Pancreas (tissue), 10 donors: ENCODE results near the gene OCEL1. TPM values are rescaled to one million over a fixed set of nuclear protein-coding genes. Genes with fewer than 3 reads are reported as not detected.

Experiments used
- ATAC-seq, 4 donors: fragments of 200-7000 bp; cut with Tn5 transposase; one replicate each; pipeline versions ENCODE4 v1.8.0 to v1.9.1; 2020; ENCODE audit warnings: mild to moderate bottlenecking in 4 of 4, moderate library complexity in 4 of 4
- DNase-seq, 6 donors: peaks; one replicate each; pipeline ENCODE4 v3.0.0-alpha.2; 2020
- FAIRE-seq: peaks from 2 replicates; lab custom pipeline; 2012; peaks lifted over from hg19 to GRCh38; lab: Jason Lieb, UNC
- H3K27ac ChIP-seq, 4 donors: fragments of 200-600 bp; sonication (generic); 1 replicate in 3 of 4; 2 replicates in 1 of 4; pipeline versions ENCODE4 v1.5.0 to v1.8.0; 2020
- H3K27me3 ChIP-seq, 4 donors: fragments of 200-600 bp; one replicate each; pipeline ENCODE4 v1.8.0; 2021
- H3K36me3 ChIP-seq, 3 donors: fragments of 200-600 bp; sonication (generic) in 1 of 3; one replicate each; pipeline versions ENCODE4 v1.5.0 to v1.8.0; 2020 to 2021
- H3K4me1 ChIP-seq, 3 donors: fragments of 200-600 bp; one replicate each; pipeline ENCODE4 v1.8.0; 2021
- H3K4me3 ChIP-seq, 4 donors: fragments of 200-600 bp; sonication (generic) in 2 of 4; one replicate each; pipeline versions ENCODE4 v1.5.0 to v1.8.0; 2020 to 2021
- H3K9me3 ChIP-seq, 4 donors: fragments of 200-600 bp; one replicate each; pipeline ENCODE4 v1.8.0; 2021
- WGBS, 2 donors: extraction: QIAGEN DNeasy Blood & Tissue Kit; methylation state at CpG; one replicate each; pipeline ENCODE4 v1.1.7; 2013; 5-methylcytosine and 5-hydroxymethylcytosine counted together
- intact Hi-C, 3 donors: fragments of 100-400 bp; cut with DNase I; formaldehyde crosslinking; loops; one replicate each; pipeline versions ENCODE4 v1.11.1 to v1.14.2; 2022
- polyA plus RNA-seq, 2 donors: library from polyadenylated mRNA; stranded (reverse); fragments of 200-250 nt; gene quantifications; one replicate each; pipeline ENCODE4 v1.2.3, GENCODE V29; 2013
- total RNA-seq, 6 donors: library from RNA; stranded (reverse); fragmentation: NEBNext Ultra II Directional in 4 of 6; extraction: Animal tissue kit (Norgen Biotek cat#: 25700) in 4 of 6; gene quantifications; one replicate each; pipeline versions ENCODE4 v1.2.1 to v1.2.4, GENCODE V29; 2021 to 2023
- TF ChIP-seq, protein P1 (sequence below), 4 donors: fragments of 200-600 bp; sonication (generic) in 3 of 4; IDR thresholded peaks; one replicate each; pipeline versions ENCODE4 v1.5.0 to v1.8.0; 2021; ENCODE audit warnings: antibody characterized with exemption in 4 of 4
- donor health status: healthy with polysubstance abuse.
- donor health status: DM: no; HTN: no; CAD: no; lungs with moderate emphysema.
- donor health status: DM: no; HTN: no; CAD: no.
- donor health status: control.
- donor health status: control.
- donor health status: Bipolar disorder and iron deficiency.
- donor health status: DM: yes; HTN: yes; CAD: no.
- donor health status: DM: no; HTN: no; CAD: no.
- donor health status: DM: no; HTN: no; CAD: no.
- donor health status: DM: yes; HTN: yes; CAD: no.

OCEL1 gene
- total and polyA plus RNA-seq, 8 donors, result 13.4 to 28.4 (median 18.1) TPM

DNA sequence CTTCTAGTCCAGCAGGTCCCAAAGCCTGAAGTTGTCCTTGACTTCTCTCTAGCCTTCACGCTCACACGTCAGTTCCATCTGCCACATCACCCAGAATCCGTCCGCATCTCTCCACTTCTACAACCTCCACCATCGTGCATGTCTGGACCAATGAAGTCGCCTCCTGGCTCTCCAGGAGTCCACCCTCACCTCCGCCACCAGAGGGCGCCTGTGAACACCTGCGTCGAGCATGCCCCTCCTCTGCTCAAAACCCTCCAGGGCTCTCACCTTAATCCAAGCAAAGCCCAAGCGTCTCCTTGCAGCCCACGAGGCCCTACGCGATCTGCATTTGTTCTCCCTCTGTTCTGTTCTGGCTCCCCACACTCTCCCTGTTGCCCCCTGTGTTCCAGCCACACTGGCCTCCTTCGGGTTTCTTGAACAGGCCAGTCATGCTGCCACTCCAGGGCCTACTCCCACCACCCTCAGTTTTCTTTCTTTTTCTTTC, 34.9 kb downstream of the OCEL1 start:
- no peaks in the 10 kb centered on the region for H3K27me3 ChIP-seq
- peak; percentile 82 to 95 (median 91) for DNase-seq
- FAIRE-seq, result no peak
- intact Hi-C loops, result no loop called here
- WGBS, 2 donors, result 9 to 10% methylated on average over 15 of the region's 15 CpGs
- H3K4me3 ChIP-seq, result no peak overlapping the region
- peak overlapping the region in 3 of 4 donors; percentile 51 to 66 (median 54) for H3K27ac ChIP-seq
- ATAC-seq, result peak; percentile 92 to 95 (median 93)
- TF ChIP-seq, protein P1, sequence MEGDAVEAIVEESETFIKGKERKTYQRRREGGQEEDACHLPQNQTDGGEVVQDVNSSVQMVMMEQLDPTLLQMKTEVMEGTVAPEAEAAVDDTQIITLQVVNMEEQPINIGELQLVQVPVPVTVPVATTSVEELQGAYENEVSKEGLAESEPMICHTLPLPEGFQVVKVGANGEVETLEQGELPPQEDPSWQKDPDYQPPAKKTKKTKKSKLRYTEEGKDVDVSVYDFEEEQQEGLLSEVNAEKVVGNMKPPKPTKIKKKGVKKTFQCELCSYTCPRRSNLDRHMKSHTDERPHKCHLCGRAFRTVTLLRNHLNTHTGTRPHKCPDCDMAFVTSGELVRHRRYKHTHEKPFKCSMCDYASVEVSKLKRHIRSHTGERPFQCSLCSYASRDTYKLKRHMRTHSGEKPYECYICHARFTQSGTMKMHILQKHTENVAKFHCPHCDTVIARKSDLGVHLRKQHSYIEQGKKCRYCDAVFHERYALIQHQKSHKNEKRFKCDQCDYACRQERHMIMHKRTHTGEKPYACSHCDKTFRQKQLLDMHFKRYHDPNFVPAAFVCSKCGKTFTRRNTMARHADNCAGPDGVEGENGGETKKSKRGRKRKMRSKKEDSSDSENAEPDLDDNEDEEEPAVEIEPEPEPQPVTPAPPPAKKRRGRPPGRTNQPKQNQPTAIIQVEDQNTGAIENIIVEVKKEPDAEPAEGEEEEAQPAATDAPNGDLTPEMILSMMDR (IDR thresholded peaks at IDR 0.05), result peak; percentile 83 to 93 (median 87)
- H3K36me3 ChIP-seq, result no peaks in the 10 kb centered on the region
- H3K9me3 ChIP-seq, result no peaks in the 10 kb centered on the region
- H3K4me1 ChIP-seq, result peaks cover 4 to 19% (median 9%) of the 10 kb centered on the region in 3 donors

DNA sequence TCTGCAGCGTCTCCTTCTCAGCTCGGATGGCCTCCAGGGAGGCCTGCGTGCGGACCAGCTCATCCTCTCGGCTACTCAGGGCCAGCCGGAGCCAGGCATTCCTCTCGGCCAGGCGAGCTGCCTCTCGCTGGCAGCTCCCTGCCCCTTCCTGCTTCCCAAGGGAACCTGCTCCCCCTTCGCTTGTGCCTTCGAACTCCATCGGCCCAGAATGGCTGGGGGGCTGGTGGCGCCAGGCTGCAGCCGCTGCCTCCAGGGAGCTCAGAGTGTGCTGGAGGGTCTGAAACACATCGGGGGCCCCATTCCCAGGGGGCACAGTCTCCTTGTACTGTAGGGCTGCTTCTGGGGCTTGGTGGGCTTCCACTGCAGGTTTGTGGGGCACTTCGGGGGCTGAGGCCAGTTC, 36.5 kb downstream of the OCEL1 start:
- no peak overlapping the region for H3K27ac ChIP-seq
- no peaks in the 10 kb centered on the region for H3K27me3 ChIP-seq
- intact Hi-C loops, result no loop called here
- H3K9me3 ChIP-seq, result no peaks in the 10 kb centered on the region
- 81 to 90% methylated on average over 16 of the region's 16 CpGs for WGBS, 2 donors
- ATAC-seq (no peak), FAIRE-seq (no peak), DNase-seq (peak in 1 of 6 donors; percentile 54)
- TF ChIP-seq, protein P1 (IDR thresholded peaks at IDR 0.05), result no peak
- no peaks in the 10 kb centered on the region for H3K36me3 ChIP-seq
- H3K4me1 ChIP-seq, result peaks cover 4 to 19% (median 9%) of the 10 kb centered on the region in 3 donors
- H3K4me3 ChIP-seq, result no peak overlapping the region

DNA sequence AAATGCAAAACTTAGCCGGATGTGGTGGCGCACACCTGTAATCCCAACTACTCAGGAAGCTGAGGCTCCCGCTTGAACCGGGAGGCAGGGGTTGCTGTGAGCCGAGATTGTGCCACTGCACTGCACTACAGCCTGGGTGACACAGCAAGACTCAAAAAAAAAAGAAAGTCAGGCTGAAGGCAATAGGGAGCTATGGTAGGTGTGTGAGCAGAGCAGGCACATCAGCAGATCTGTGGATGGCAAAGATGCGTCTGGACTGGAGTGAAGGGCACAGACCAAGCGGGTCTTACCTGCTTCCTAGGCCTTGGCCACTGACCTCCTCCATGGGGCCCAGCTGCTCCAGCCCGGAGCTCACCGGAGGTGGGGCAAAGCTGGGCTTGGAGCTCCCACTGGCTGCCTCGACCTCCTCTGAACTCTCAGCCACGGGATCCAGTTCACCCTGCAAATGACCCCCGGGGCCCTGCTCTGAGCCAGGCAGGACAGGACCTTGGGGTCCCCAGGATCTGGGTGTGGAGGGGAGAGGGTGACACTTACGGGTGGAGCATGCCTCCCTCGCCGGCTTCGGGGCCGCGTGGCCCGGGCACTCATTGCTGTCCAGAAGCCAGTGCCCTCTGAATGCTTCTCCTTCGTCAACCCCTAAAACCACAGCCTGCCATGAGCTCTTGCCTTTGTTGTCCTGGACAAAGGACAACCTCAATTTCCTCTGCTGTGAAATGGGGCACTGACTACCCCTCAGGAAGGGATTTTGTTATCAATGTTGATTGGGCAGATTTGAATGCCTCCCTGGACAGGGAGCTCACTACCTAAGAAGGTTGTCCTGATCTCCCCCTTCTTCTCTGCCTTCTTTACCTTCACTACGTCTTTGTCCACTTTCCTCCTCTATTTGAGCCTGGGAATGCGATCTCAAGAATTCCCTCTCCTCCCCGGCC, 38.0 kb downstream of the OCEL1 start:
- DNase-seq (peak in 1 of 6 donors; percentile 64), FAIRE-seq (no peak), ATAC-seq (no peak)
- Histone ChIP-seq H3K27ac (no peak overlapping the region), H3K36me3 (no peaks in the 10 kb centered on the region), H3K4me3 (no peak overlapping the region), H3K9me3 (no peaks in the 10 kb centered on the region), H3K27me3 (no peaks in the 10 kb centered on the region), H3K4me1 (peaks cover 4 to 15% (median 14%) of the 10 kb centered on the region in 3 donors)
- intact Hi-C loops, result no loop called here
- WGBS, 2 donors, result 83 to 85% methylated on average over 23 of the region's 23 CpGs
- TF ChIP-seq, protein P1 (IDR thresholded peaks at IDR 0.05), result no peak

DNA sequence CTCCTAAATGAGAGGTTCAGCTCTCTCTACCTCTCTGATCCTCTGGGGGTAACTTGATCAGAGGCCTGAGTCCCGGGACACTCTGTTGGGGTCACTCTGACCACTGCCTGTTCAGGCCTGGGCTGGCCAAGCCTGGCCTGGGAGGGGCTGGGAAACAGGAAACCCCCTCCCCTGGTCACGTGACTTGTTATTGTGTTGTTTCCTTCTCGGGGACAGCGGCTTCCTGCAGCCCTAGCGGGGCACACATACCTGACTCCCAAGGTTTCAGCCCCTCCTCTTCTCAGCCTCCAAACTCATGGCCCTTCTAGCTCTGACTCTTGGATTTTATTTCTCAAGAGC, 38.6 kb downstream of the OCEL1 start, which contains the start of gene USHBP1:
USHBP1 (minus strand) TSS at position 105 of the 339 bp plus-strand sequence. CDS start 446 bp downstream, outside the sequence.
- no peak for DNase-seq
- TF ChIP-seq, protein P1 (IDR thresholded peaks at IDR 0.05), result no peak
- no peak for ATAC-seq
- FAIRE-seq, result no peak
- no peak within 1 kb of the TSS for H3K4me3 ChIP-seq
- WGBS, 2 donors, result 65 to 66% methylated on average over 5 of the region's 5 CpGs
- H3K27ac ChIP-seq, result no peak within 1 kb of the TSS
- no peaks in the 10 kb centered on the region for H3K9me3 ChIP-seq
- intact Hi-C loops, result no loop called here
- H3K36me3 ChIP-seq, result no peaks in the 10 kb centered on the region
- H3K27me3 ChIP-seq, result no peaks in the 10 kb centered on the region
- peaks cover 4 to 9% (median 8%) of the 10 kb centered on the region in 3 donors for H3K4me1 ChIP-seq
